IMR-90 (cell line): ENCODE data around the gene DLGAP3. TPM values are rescaled to one million over a fixed set of nuclear protein-coding genes. Genes with fewer than 3 reads are reported as not detected.

Experiments used
- ATAC-seq: fragments of 200-7000 bp; cut with Tn5 transposase; 2 replicates; pipeline ENCODE4 v1.9.1; 2020; ENCODE audit warnings: low read depth, mild to moderate bottlenecking, moderate library complexity
- BruUV-seq: library from RNA; stranded (reverse); fragments of 400-500 nt; replicated peaks from 2 replicates; lab custom pipeline; 2021; lab: Mats Ljungman, UMichigan
- CTCF ChIA-PET: fragments of 300-600 bp; formaldehyde crosslinking; extraction: SDS; loops from one replicate; lab custom pipeline; 2021; ENCODE audit warnings: antibody characterized with exemption; lab: Yijun Ruan, JAX
- POLR2A ChIA-PET: fragments of 300-600 bp; sonication (Branson Sonifier 250); formaldehyde crosslinking; loops from one replicate; lab custom pipeline; 2022; ENCODE audit warnings: antibody characterized with exemption; ENCODE audit not compliant: unreplicated experiment; lab: Charles Lee
- DNase-seq: peaks from one replicate; pipeline ENCODE4 v3.0.0; 2013
- H2AFZ ChIP-seq: replicated peaks from 2 replicates; pipeline ENCODE3; 2013; ENCODE audit warnings: low read length, mild to moderate bottlenecking; ENCODE audit not compliant: poor library complexity
- H2AK5ac ChIP-seq: 2 replicates; pipeline ENCODE4 v1.6.1; 2013; ENCODE audit warnings: low read depth, low read length, inconsistent platforms
- H2AK9ac ChIP-seq: replicated peaks from 2 replicates; pipeline ENCODE3; 2013; ENCODE audit warnings: mild to moderate bottlenecking, low read depth, low read length, moderate library complexity; ENCODE audit not compliant: poor library complexity
- H2BK120ac ChIP-seq: 2 replicates; pipeline ENCODE4 v1.6.1; 2013; ENCODE audit warnings: low read depth, low read length, inconsistent platforms
- H2BK15ac ChIP-seq: 3 replicates; pipeline ENCODE4 v1.6.1; 2013; ENCODE audit warnings: low read depth, low read length, inconsistent platforms
- H2BK20ac ChIP-seq: 2 replicates; pipeline ENCODE4 v1.6.1; 2013; ENCODE audit warnings: low read depth, mild to moderate bottlenecking, inconsistent platforms, low read length, moderate library complexity
- H2BK5ac ChIP-seq: 2 replicates; pipeline ENCODE4 v1.6.1; 2013; ENCODE audit warnings: mild to moderate bottlenecking, low read depth, low read length, inconsistent platforms; ENCODE audit not compliant: poor library complexity, severe bottlenecking
- H3K14ac ChIP-seq: replicated peaks from 2 replicates; pipeline ENCODE4 v1.6.1; 2013; ENCODE audit warnings: low read depth, low read length, inconsistent platforms
- H3K18ac ChIP-seq: 2 replicates; pipeline ENCODE4 v1.6.1; 2013; ENCODE audit warnings: low read depth, low read length, control low read depth
- H3K23ac ChIP-seq: 2 replicates; pipeline ENCODE4 v1.6.1; 2013; ENCODE audit warnings: low read depth, low read length, inconsistent platforms
- H3K27ac ChIP-seq: 2 replicates; pipeline ENCODE4 v1.5.1; 2013; ENCODE audit warnings: mild to moderate bottlenecking, control low read depth, low read length; ENCODE audit not compliant: insufficient read depth
- H3K27me3 ChIP-seq: 2 replicates; pipeline ENCODE4 v1.6.1; 2013; ENCODE audit warnings: low read length; ENCODE audit not compliant: control insufficient read depth, insufficient read depth
- H3K36me3 ChIP-seq: 2 replicates; pipeline ENCODE4 v1.6.1; 2013; ENCODE audit warnings: low read length, mixed read lengths; ENCODE audit not compliant: control insufficient read depth, insufficient read depth
- H3K4ac ChIP-seq: 2 replicates; pipeline ENCODE4 v1.6.1; 2013; ENCODE audit warnings: low read depth, low read length, inconsistent platforms
- H3K4me1 ChIP-seq: 2 replicates; pipeline ENCODE4 v1.6.1; 2013; ENCODE audit warnings: low read length, mixed read lengths; ENCODE audit not compliant: control insufficient read depth, insufficient read depth
- H3K4me2 ChIP-seq: 2 replicates; pipeline ENCODE4 v1.6.1; 2013; ENCODE audit warnings: low read depth, mild to moderate bottlenecking, control low read depth, low read length, moderate library complexity
- H3K4me3 ChIP-seq: 2 replicates; pipeline ENCODE4 v1.5.1; 2013; ENCODE audit warnings: low read depth, mild to moderate bottlenecking, control low read depth, low read length, moderate library complexity; ENCODE audit not compliant: insufficient read depth
- H3K56ac ChIP-seq: 2 replicates; pipeline ENCODE4 v1.6.1; 2013; ENCODE audit warnings: low read length, inconsistent platforms; ENCODE audit not compliant: insufficient read depth; ENCODE audit errors: extremely low read depth
- H3K79me1 ChIP-seq, 2 experiments: 2 replicates each; pipeline ENCODE4 v1.6.1; 2013; ENCODE audit warnings: low read length in 2 of 2, inconsistent platforms in 1 of 2, low read depth in 1 of 2
- H3K9ac ChIP-seq: 2 replicates; pipeline ENCODE4 v1.6.1; 2013; ENCODE audit warnings: low read depth, low read length, control low read depth
- H3K9me1 ChIP-seq: 2 replicates; pipeline ENCODE4 v1.6.1; 2013; ENCODE audit warnings: low read length, inconsistent platforms; ENCODE audit not compliant: insufficient read depth
- H3K9me3 ChIP-seq: 2 replicates; pipeline ENCODE4 v1.6.1; 2013; ENCODE audit warnings: low read length; ENCODE audit not compliant: control insufficient read depth, insufficient read depth
- H4K20me1 ChIP-seq: 2 replicates; pipeline ENCODE4 v1.6.1; 2013; ENCODE audit warnings: low read length, inconsistent platforms; ENCODE audit not compliant: insufficient read depth
- H4K5ac ChIP-seq: 2 replicates; pipeline ENCODE4 v1.6.1; 2013; ENCODE audit warnings: mild to moderate bottlenecking, low read depth, low read length, control low read depth
- H4K8ac ChIP-seq, 2 experiments: 2 replicates each; pipeline ENCODE4 v1.6.1; 2013; ENCODE audit warnings: low read depth in 2 of 2, low read length in 2 of 2, control low read depth in 1 of 2, inconsistent platforms in 1 of 2
- H4K91ac ChIP-seq: 2 replicates; pipeline ENCODE4 v1.6.1; 2013; ENCODE audit warnings: low read depth, low read length, inconsistent platforms; ENCODE audit not compliant: insufficient read depth
- NFE2L2 ChIP-seq: fragments of 150-350 bp; IDR thresholded peaks from 2 replicates; pipeline ENCODE4 v1.6.1; 2016; ENCODE audit warnings: low read depth, mild to moderate bottlenecking, low read length
- WGBS, 2 experiments: methylation state at CpG; one replicate each; pipeline versions ENCODE4 v1.1.5 to v1.1.7; 2013; ENCODE audit warnings: missing lambda C conversion rate in 2 of 2; ENCODE audit not compliant: insufficient read length in 1 of 2; ENCODE audit errors: extremely low coverage in 2 of 2; 5-methylcytosine and 5-hydroxymethylcytosine counted together
- dilution Hi-C: fragments of 300-500 bp; cut with HindIII; formaldehyde crosslinking; loops from one replicate; pipeline ENCODE4 v1.14.3; 2018; ENCODE audit warnings: low sequenced_read_pairs; ENCODE audit not compliant: unreplicated experiment
- in situ Hi-C: fragments of 300-500 bp; cut with MboI; formaldehyde crosslinking; loops from 3 replicates; pipeline ENCODE4 v1.14.3; 2019; ENCODE audit warnings: low sequenced_read_pairs, inconsistent platforms, mixed read lengths
- intact Hi-C: fragments of 100-400 bp; cut with micrococcal nuclease; formaldehyde crosslinking; loops from 2 replicates; pipeline ENCODE4 v1.10.0; 2022
- polyA plus RNA-seq, 3 experiments: library from polyadenylated mRNA; depleted of rRNA; stranded (reverse); fragments of >200 nt; gene quantifications; 2 replicates each; pipeline ENCODE4 v1.2.3, GENCODE V29; 2012; ENCODE audit warnings: low replicate concordance in 1 of 3
- total RNA-seq: library from RNA; depleted of rRNA; stranded (reverse); fragments of >200 nt; gene quantifications from 2 replicates; pipeline ENCODE4 v1.2.3, GENCODE V29; 2012

DLGAP3 gene
- total and polyA plus RNA-seq, 2 of the 4 experiments (the other 2 are of a cell fraction) = 0.02 TPM; not detected in 1

DNA sequence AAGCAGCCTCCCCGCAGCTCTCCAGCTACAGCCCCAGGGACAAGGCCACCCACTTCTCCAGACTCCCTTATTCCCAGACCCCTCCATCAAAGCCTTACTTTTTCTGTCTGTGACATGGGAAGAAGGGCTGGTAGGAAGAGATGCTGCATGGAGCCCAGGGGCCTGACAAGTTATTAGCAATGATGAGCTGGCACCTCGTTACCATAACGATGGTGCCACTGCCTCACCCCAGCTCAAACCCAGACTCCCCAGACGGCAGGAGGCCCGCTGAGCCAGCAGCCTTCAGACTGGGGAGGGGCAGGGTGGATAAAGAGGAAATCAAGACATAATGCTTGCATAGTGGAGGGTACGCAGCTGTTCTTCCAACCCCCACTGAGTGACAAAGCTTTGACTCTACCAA lies 3.3 kb downstream of the DLGAP3 start:
- WGBS, 2 experiments = no CpG with 5 or more reads among the region's 6 CpGs
- Histone ChIP-seq H3K36me3 (no peaks in the 10 kb centered on the region), H4K8ac (no peak overlapping the region), H2AK5ac (no peak overlapping the region), H2AK9ac (no peak overlapping the region), H2BK5ac (no peak overlapping the region), H2BK20ac (no peak overlapping the region), H3K23ac (no peak overlapping the region), H3K27ac (no peak overlapping the region), H2AFZ (no peak overlapping the region), H2BK120ac (no peak overlapping the region), H4K91ac (no peak overlapping the region), H4K5ac (no peak overlapping the region), H3K4ac (no peak overlapping the region), H3K4me2 (no peak overlapping the region), H2BK15ac (no peak overlapping the region), H4K20me1 (peaks cover 3% of the 10 kb centered on the region; the same call in 1 of the 2 replicates), H3K9ac (no peak overlapping the region), H3K9me3 (no peaks in the 10 kb centered on the region; the same call in 1 of the 2 replicates), H3K56ac (no peak overlapping the region), H3K14ac (no peak overlapping the region), H3K4me1 (peaks cover 3% of the 10 kb centered on the region; the same call in 1 of the 2 replicates), H3K18ac (no peak overlapping the region), H3K4me3 (no peak overlapping the region), H3K27me3 (peaks cover 47% of the 10 kb centered on the region), H3K9me1 (peaks cover 3% of the 10 kb centered on the region; the same call in 1 of the 2 replicates), H3K79me1 (no peaks in the 10 kb centered on the region)
- no peak for TF ChIP-seq NFE2L2
- no TSS peak for BruUV-seq
- CTCF ChIA-PET = no interaction called here
- dilution Hi-C loops (no loop called here), intact Hi-C loops (no loop called here), in situ Hi-C loops (no loop called here)
- ATAC-seq (no peak), DNase-seq (no peak)
- POLR2A ChIA-PET = no interaction called here
